Fibroblast of lung (primary cell): ENCODE data around the gene RNU1-2.
"Not testable (repeated sequence)": the region's sequence is repeated elsewhere in the genome, so short reads cannot be mapped to it uniquely, and the experiment has no call there.

ENCODE experiments used
- CTCF ChIP-seq, 2 donors: IDR thresholded peaks in 1 of 2; conservative IDR thresholded peaks in 1 of 2; 1 replicate in 1 of 2; 2 replicates in 1 of 2; pipeline ENCODE4 v1.5.1; 2011 to 2012; ENCODE audit warnings: low read length in 2 of 2, control low read depth in 1 of 2, inconsistent platforms in 1 of 2, low read depth in 1 of 2, mild to moderate bottlenecking in 1 of 2
- EZH2 ChIP-seq: IDR thresholded peaks from 2 replicates; pipeline ENCODE4 v1.5.1; 2012; ENCODE audit warnings: low read length, control low read depth, mild to moderate bottlenecking; ENCODE audit errors: missing control alignments

GRCh38 chr1:16939386-16940180, 43.8 kb downstream of the RNU1-2 start:
- not testable (repeated sequence) for TF ChIP-seq CTCF (conservative IDR thresholded peaks at IDR 0.05 in 1 of 2, IDR thresholded peaks at IDR 0.05 in 1 of 2; ENCODE audit: low read depth in 1 of 2, low read length in 2 of 2); EZH2
